Ovary (tissue), 9 donors: ENCODE measurements around the gene TYW1. TPM values are rescaled to one million over a fixed set of nuclear protein-coding genes. Genes with fewer than 3 reads are reported as not detected.
"Not testable (repeated sequence)": the region's sequence is repeated elsewhere in the genome, so short reads cannot be mapped to it uniquely, and the experiment has no call there.

Experiments used
- DNase-seq, 5 donors: peaks; one replicate each; pipeline ENCODE4 v3.0.0-alpha.2; 2019 to 2020
- H3K27ac ChIP-seq, 2 donors: fragments of 200-600 bp; one replicate each; pipeline versions ENCODE4 v1.5.1 to v1.8.0; 2019 to 2022
- H3K27me3 ChIP-seq: fragments of 200-600 bp; one replicate; pipeline ENCODE4 v1.8.0; 2022
- H3K36me3 ChIP-seq: fragments of 200-600 bp; sonication (generic); one replicate; pipeline ENCODE4 v1.5.1; 2019
- H3K4me1 ChIP-seq: one replicate; pipeline ENCODE4 v1.8.1; 2013; ENCODE audit warnings: mild to moderate bottlenecking, moderate library complexity; ENCODE audit not compliant: insufficient read depth
- H3K4me3 ChIP-seq: fragments of 200-600 bp; sonication (generic); one replicate; pipeline ENCODE4 v1.5.1; 2017
- H3K9me3 ChIP-seq, 2 donors: fragments of 200-600 bp in 1 of 2; sonication (generic) in 1 of 2; one replicate each; pipeline versions ENCODE4 v1.5.1 to v1.8.1; 2013 to 2019; ENCODE audit warnings: mild to moderate bottlenecking in 1 of 2, moderate library complexity in 1 of 2
- WGBS, 3 donors: extraction: QIAGEN DNeasy Blood & Tissue Kit in 1 of 3; methylation state at CpG; one replicate each; pipeline versions ENCODE4 v1.1.5 to v1.1.7; 2013 to 2017; 5-methylcytosine and 5-hydroxymethylcytosine counted together
- intact Hi-C, 4 donors: fragments of 100-400 bp; cut with DNase I; formaldehyde crosslinking; loops; one replicate each; pipeline versions ENCODE4 v1.11.0 to v1.15.1; 2022 to 2023
- polyA plus RNA-seq, 2 donors: library from polyadenylated mRNA; stranded (reverse); fragments of 200-250 nt in 1 of 2; fragments of 350-450 nt in 1 of 2; fragmentation: Illumina TruSeq in 1 of 2; extraction: RNeasy Lipid Tissue Mini Kit (QIAGEN cat#74804) in 1 of 2; gene quantifications; one replicate each; pipeline ENCODE4 v1.2.3, GENCODE V29; 2013 to 2014
- total RNA-seq, 7 donors: library from RNA; depleted of rRNA in 2 of 7; stranded (reverse); fragments of >200 nt in 2 of 7; fragmentation: NEBNext Ultra II Directional in 3 of 7; extraction: Animal tissue kit (Norgen Biotek cat#: 25700) in 3 of 7; gene quantifications; one replicate each; pipeline versions ENCODE4 v1.1.0 to v1.2.4, GENCODE V29; 2016 to 2023
- donor health status: DM: no; HTN: no; CAD: no; lungs with moderate emphysema.
- donor health status: DM: no; HTN: no; CAD: no.
- donor health status: Bipolar disorder and iron deficiency.
- donor health status: DM: yes; HTN: yes; CAD: no.
- donor health status: DM: no; HTN: no; CAD: no.
- donor health status: DM: yes; HTN: yes; CAD: no.

The TYW1 gene
- total and polyA plus RNA-seq, 9 donors, result 17.3 to 45.6 (median 22.4) TPM

DNA sequence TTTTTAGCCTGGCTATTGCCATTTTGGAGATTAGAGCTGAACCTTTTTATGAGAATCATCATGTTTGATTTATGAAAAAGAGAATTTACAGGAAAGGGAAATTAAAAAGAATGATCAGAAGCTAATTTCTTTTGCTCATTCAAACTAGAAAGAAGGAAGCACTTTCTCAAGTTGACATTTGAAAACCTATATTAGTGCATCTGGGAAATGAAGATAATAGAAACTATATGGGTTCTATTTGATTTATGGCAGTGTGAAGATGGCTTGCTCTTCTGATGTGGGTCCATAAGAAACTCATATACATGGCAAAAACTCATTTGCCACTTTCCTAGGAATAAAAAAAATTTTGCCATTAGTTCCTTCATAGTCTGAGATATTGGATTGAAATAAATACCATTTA, 152.5 kb downstream of the TYW1 start:
- H3K27ac ChIP-seq, H3K9me3 ChIP-seq, H3K27me3 ChIP-seq, DNase-seq, H3K4me3 ChIP-seq, H3K4me1 ChIP-seq, H3K36me3 ChIP-seq, intact Hi-C loops: not testable (repeated sequence)

DNA sequence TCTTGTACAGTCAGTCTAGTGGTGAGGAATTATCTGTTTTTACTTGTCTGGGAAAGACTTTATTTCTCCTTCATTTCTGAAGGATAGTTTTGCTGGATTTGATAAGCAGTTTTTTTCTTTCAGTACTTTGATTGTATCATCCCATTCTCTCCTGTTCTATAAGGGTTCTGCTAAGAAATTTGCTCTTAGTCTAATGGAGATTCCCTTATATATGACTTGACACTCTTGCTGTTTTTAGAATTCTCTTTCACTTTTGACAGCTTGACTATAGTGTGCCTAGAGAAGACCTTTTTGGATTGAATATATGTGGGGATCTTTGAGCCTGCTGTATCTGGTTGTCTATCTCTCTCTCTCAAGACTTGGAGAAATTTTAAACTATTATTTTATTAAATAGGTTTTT, 157.7 kb downstream of the TYW1 start:
- DNase-seq, H3K27me3 ChIP-seq, H3K4me3 ChIP-seq, H3K27ac ChIP-seq, H3K4me1 ChIP-seq, intact Hi-C loops, H3K9me3 ChIP-seq, H3K36me3 ChIP-seq: not testable (repeated sequence)

DNA sequence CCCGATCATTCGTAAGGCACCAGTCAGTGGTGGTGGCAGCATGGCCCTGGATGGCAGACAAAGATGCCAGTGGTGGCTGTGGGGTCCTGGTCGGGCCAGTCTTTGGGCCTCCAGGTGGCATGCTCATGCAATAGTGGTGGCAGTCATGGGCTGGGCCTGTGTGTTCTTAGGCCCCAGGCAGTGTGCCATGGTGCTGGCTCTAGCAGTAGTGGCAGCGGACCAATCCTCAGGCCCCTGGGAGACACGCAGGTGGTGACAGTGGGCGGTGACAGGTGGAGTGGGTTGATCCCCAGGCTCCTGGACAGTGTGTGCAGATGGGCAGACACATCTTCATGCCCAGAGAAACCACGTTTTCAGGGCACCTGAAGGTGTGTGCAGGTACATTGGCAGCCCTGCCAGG, 159.4 kb downstream of the TYW1 start:
- WGBS, 3 donors, result 95 to 99% (median 99%) methylated on average over 7 of the region's 7 CpGs
- H3K27me3 ChIP-seq, intact Hi-C loops, DNase-seq, H3K4me1 ChIP-seq, H3K36me3 ChIP-seq, H3K4me3 ChIP-seq, H3K9me3 ChIP-seq, H3K27ac ChIP-seq: not testable (repeated sequence)

DNA sequence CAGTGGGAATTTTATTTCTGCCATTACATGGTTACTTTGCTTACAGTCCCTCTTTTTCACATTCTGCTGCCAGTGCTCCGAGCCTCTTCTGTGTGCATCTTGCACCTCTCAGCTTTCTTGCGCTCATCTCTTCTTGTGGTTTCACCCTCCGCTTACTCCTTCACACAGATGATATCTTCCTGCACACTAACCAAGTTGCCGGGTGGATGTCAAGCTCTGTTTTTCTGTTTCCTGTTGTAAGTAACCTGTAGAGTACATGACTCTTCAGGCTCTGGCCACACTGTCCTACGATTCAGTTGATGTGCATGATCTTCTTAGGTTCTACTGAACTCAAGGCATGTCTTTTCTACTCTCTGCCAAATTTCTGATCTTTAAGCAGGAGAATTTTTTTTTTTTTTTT, 166.7 kb downstream of the TYW1 start:
- not testable (repeated sequence) for H3K4me1 ChIP-seq, DNase-seq
- 77 to 92% (median 90%) methylated on average over 5 of the region's 5 CpGs for WGBS, 3 donors

DNA sequence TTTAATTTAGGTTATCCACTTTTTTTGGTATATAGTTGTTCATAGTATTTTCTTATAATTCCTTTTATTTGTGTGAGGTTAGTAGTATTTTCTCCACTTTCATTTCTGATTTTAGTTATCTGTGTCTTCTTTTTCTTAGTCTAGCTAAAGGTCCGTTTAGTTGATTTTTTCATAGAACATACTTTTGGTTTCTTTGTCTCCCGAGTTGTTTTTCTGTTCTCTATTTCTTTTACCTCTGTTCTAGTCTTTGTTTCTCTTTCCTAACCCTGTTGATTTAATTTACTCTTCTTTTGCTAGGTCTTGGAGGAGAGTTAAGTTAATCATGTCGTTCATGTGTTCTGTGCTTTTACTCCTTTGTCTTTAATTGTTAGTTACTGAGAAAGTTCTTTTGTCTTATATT, 174.5 kb downstream of the TYW1 start:
- H3K27me3 ChIP-seq, H3K4me1 ChIP-seq, intact Hi-C loops, H3K36me3 ChIP-seq, H3K4me3 ChIP-seq, DNase-seq, H3K9me3 ChIP-seq, H3K27ac ChIP-seq: not testable (repeated sequence)
- 58 to 72% (median 65%) methylated on average over 3 of the region's 3 CpGs for WGBS, 3 donors

More for the DNA sequence above, 166.7 kb downstream of the TYW1 start:
- H3K27me3 ChIP-seq, H3K27ac ChIP-seq, intact Hi-C loops, H3K4me3 ChIP-seq, H3K36me3 ChIP-seq, H3K9me3 ChIP-seq: not testable (repeated sequence)

DNA sequence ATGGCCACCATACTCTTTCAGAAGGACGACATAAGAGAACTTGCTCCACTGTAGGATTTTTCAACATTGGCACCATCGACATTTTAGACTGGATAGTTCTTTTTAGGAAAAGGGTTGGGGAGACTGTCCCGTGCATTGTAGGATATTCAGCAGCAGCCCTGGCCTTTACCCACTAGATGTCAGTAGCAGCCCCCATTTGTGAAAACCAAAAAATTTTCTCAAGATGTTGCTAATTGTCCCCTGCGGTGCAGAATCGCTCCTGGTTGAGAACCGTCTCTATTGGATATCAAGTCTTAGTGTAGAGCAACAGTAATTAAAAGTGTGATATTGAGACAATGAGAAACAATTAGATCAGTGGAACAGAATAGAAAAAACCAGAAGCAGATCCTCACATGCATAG, 180.1 kb downstream of the TYW1 start:
- H3K4me3 ChIP-seq, H3K9me3 ChIP-seq, H3K4me1 ChIP-seq, DNase-seq, H3K27me3 ChIP-seq, intact Hi-C loops, H3K27ac ChIP-seq, H3K36me3 ChIP-seq: not testable (repeated sequence)
- WGBS, 3 donors, result 6 to 37% (median 24%) methylated on average over 6 of the region's 6 CpGs

DNA sequence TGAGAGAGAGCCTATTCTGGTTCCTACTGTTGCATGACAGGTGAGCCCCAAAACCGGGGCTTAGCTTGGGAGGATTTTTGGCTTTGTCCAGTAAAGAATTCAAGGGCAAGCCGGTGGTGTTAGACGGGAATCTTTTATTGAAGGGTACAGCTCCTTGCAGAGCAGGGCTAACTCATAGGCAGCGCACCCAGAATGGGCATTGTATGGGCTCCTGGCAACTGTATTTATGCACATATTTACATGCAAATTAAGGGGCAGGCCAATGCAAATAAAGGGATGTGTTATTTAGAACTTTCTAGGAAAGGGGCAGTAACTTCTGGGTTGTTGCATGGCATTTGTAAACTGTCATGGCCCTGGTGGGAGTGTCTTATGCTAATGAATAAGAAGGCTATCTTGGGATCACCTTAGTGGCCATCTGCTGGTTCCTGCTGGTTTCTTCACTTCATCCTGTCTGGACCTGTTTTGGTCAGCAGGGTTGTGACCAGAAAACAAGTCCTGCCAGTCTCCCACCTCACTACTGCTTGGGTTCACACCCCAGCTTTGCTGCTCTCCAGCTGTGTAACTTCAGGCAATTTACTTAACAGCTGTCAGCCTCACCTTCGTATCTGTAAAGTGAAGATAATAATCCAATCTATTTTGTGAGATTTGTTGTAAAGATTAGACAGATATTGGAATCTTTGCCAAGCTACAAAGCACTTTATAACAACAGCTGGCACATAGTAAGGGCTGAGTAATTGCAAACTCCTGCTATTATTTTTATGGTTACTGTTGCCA, 182.5 kb downstream of the TYW1 start:
- intact Hi-C loops, H3K9me3 ChIP-seq, H3K4me3 ChIP-seq, DNase-seq, H3K36me3 ChIP-seq, H3K27me3 ChIP-seq, H3K27ac ChIP-seq, H3K4me1 ChIP-seq: not testable (repeated sequence)
- whole genome bisulfite sequencing, 3 donors, result 70 to 81% (median 74%) methylated on average over 5 of the region's 5 CpGs

DNA sequence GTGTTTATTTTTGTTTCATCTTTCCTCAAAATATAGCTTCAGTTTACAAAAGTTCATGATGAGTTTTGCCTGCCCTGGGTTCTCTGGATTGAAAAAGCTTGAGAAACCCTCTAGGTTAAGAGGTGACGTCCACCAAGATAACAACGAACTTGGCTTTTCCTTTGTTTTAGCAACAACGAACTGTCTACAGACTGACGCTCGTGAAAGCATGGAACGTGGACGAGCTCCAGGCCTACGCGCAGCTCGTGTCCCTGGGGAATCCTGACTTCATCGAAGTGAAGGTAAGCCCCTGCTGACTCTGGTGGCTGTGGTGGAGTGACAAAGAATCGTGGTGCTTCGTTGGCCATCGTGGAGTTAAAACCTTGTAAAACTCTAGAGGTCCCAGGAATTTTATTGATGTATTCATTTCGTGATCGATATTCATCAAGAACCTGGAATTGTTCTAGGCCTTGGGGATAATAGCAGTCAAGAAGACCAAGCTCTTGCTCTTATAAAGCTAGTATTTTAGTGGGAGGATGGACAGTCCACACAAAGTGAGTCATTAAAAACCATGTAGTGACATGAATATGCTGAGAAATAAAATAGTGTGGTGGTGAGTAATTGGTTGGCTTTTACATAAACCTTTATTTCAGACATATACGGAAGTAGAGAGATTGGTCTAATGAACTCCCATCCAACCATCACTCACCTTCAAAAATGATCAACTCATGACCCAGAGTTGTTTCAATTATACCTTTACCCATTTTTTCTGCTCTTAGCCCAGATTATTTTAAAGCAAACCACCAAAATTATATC, 186.5 kb downstream of the TYW1 start:
- H3K4me1 ChIP-seq, intact Hi-C loops, H3K27me3 ChIP-seq, H3K9me3 ChIP-seq, H3K4me3 ChIP-seq, H3K36me3 ChIP-seq, H3K27ac ChIP-seq: not testable (repeated sequence)
- 31 to 54% (median 33%) methylated on average over 12 to 15 of the region's 17 CpGs for WGBS, 3 donors
- DNase-seq, result peak in 3 of 5 donors; percentile 40 to 61 (median 56)

DNA sequence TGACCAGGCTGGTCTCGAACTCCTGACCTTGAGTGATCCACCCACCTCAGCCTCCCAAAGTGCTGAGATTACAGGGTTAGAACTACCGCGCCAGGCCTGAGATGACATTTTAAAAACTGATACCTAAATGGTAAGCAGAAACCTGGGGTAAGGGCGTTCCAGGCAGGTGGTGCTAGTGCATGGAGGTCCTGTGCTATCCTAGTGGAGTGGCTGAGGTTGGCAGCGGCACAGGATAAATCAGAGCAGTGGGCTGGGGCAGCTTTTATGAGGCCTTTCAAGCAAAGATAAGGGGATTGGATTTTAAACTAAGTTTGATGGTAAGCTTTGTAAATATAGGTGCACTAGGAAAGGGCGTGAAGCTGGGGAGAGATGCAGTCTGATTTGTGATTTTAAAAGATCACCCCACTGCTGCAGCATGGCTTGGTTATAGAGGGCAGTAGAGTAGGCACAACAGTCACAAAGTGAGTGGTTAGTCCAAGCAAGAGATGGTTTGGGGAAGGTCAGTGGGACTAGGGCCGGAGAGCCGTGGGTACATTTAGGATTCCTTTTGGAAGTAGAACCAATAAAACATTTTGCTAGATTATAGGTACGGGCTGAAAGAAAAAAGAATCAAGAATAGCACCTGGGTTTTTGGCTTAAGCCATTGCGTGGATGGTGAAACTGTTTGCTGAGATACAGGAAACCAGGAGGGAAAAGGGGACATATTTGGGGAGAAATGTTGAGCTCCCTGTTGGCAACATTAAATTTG, 188.5 kb downstream of the TYW1 start:
- peak overlapping the region in 1 of 2 donors; percentile 46 for H3K27ac ChIP-seq
- H3K36me3 ChIP-seq, H3K27me3 ChIP-seq, DNase-seq, H3K9me3 ChIP-seq, H3K4me1 ChIP-seq, H3K4me3 ChIP-seq, intact Hi-C loops: not testable (repeated sequence)
- WGBS, 3 donors, result 67 to 81% (median 76%) methylated on average over 9 to 10 of the region's 10 CpGs

DNA sequence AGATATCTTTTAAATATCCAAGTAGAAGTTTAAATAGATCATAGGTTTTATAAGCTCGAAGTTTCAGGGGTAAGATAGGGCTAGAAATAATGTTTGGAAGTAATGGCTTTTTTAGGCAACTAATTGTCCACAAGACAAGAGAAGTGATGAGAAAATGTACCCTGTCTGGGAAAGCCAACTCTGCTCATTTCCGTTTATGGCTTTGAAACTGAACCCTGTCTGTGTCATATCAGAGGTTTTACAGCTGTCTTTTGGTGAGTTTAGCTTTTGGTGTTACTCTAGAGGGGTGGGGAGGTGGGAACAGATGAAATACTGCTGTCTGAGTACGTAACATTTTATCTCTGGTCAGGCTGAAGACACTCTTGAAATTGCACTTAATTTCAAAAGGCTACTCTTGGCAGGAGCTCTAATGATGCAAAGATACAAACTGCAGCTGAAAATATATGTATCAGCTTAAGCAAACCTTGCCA, 189.1 kb downstream of the TYW1 start:
- Histone ChIP-seq H3K4me1 (peaks cover 11% of the 10 kb centered on the region), H3K27ac (peak overlapping the region in 1 of 2 donors; percentile 46)
- 2 to 5% (median 4%) methylated on average over 2 of the region's 3 CpGs for WGBS, 3 donors
- H3K9me3 ChIP-seq, intact Hi-C loops, H3K27me3 ChIP-seq, DNase-seq, H3K4me3 ChIP-seq, H3K36me3 ChIP-seq: not testable (repeated sequence)

DNA sequence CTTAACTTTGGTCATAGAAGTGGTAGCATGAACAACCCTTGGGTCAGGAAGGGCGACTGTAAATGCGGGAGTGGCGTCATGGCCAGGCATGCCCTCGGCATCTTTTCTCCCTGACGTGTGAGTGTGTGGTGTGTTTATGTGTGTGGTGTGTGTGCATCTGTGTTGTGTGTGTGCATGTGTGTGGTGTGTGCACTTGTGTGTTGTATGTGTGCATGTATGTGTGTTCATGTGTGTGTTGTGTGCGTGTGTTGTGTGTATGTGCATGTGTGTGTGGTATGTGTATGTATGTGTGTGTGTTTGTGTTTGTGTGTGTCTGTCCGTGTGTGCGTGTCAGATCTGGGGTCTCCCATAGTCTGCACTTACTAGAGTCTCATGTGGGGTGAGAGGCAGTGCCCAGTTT, 192.5 kb downstream of the TYW1 start:
- 86 to 98% (median 98%) methylated on average over 8 of the region's 8 CpGs for WGBS, 3 donors
- H3K27ac ChIP-seq, H3K4me1 ChIP-seq, H3K27me3 ChIP-seq, DNase-seq, H3K4me3 ChIP-seq, H3K36me3 ChIP-seq, H3K9me3 ChIP-seq, intact Hi-C loops: not testable (repeated sequence)
